ENCODE measurements around the gene KCNQ1.

DNA sequence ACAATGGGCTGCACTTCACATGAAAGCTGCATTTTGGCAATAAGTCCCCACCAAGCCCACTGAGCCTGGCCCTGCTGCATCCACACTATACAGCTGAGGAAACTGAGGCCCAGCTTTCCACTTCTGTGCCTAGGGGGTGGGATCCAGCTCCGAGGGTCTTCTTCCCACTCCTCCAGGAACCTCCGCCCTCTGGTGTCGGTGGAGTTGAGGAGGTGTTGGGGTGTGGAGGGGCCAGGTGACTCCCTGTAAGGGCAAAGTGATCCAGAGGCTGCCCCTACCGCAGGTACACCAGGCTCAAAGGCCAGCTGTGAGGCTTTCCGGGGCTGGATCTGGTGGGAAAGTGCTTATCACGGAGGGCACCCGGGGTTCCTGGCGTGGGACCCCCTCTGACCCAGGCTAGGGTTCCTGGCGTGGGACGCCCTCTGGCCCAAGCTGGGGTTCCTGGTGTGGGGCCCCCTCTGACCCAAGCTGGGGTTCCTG lies 125.0 kb downstream of the KCNQ1 start:
- TF ChIP-seq GATA2 (IDR thresholded peaks at IDR 0.05; ENCODE audit: low read depth, low read length) (no peak), GATA3 (IDR thresholded peaks at IDR 0.05; ENCODE audit: low read depth, low read length) (no peak)
